Caco-2 (cell line): ENCODE data around the gene MGLL. TPM values are rescaled to one million over a fixed set of nuclear protein-coding genes. Genes with fewer than 3 reads are reported as not detected.

Source experiments
- BruUV-seq: library from RNA; stranded (reverse); fragments of 400-500 nt; replicated peaks from 2 replicates; lab custom pipeline; 2021; lab: Mats Ljungman, UMichigan
- CTCF ChIA-PET: fragments of 300-600 bp; sonication (Branson Sonifier 250); formaldehyde crosslinking; loops from one replicate; lab custom pipeline; 2022; ENCODE audit warnings: antibody characterized with exemption; lab: Charles Lee
- POLR2A ChIA-PET: fragments of 300-600 bp; sonication (Branson Sonifier 250); formaldehyde crosslinking; loops from one replicate; lab custom pipeline; 2022; ENCODE audit warnings: antibody characterized with exemption; lab: Charles Lee
- DNase-seq, 2 experiments: peaks; one replicate each; pipeline versions ENCODE4 v3.0.0 to v3.0.0-alpha.2; 2020 to 2022
- H3K27me3 ChIP-seq: replicated peaks from 2 replicates; pipeline ENCODE4 v1.6.0; 2011; ENCODE audit warnings: low read length; ENCODE audit not compliant: control insufficient read depth, insufficient read depth
- H3K36me3 ChIP-seq: 2 replicates; pipeline ENCODE4 v1.5.1; 2011; ENCODE audit warnings: low read length; ENCODE audit not compliant: control insufficient read depth, insufficient read depth
- H3K4me1 ChIP-seq: fragments of 250-450 bp; sonication (Bioruptor Pico); 2 replicates; pipeline ENCODE4 v1.5.1; 2020; ENCODE audit warnings: mild to moderate bottlenecking
- H3K4me3 ChIP-seq: 2 replicates; pipeline ENCODE4 v1.5.1; 2011; ENCODE audit warnings: low read depth, mild to moderate bottlenecking, control low read depth, low read length
- H3K9me3 ChIP-seq: fragments of 250-450 bp; sonication (Bioruptor Pico); 2 replicates; pipeline ENCODE4 v1.5.1; 2020; ENCODE audit warnings: mild to moderate bottlenecking, moderate library complexity
- H3K27ac Mint-ChIP-seq: one replicate; pipeline ENCODE4 v1.8.0; 2022; ENCODE audit warnings: mixed read lengths; ENCODE audit not compliant: unreplicated experiment
- H3K27me3 Mint-ChIP-seq: one replicate; pipeline ENCODE4 v1.8.0; 2022; ENCODE audit warnings: mixed read lengths; ENCODE audit not compliant: insufficient read depth, unreplicated experiment
- H3K36me3 Mint-ChIP-seq: one replicate; pipeline ENCODE4 v1.8.0; 2022; ENCODE audit warnings: mild to moderate bottlenecking, mixed read lengths; ENCODE audit not compliant: insufficient read depth, unreplicated experiment
- H3K4me1 Mint-ChIP-seq: one replicate; pipeline ENCODE4 v1.8.0; 2022; ENCODE audit warnings: low read depth, mixed read lengths; ENCODE audit not compliant: unreplicated experiment
- H3K4me3 Mint-ChIP-seq: one replicate; pipeline ENCODE4 v1.8.0; 2022; ENCODE audit warnings: mild to moderate bottlenecking, moderate library complexity, mixed read lengths; ENCODE audit not compliant: unreplicated experiment
- H3K9me3 Mint-ChIP-seq: one replicate; pipeline ENCODE4 v1.8.0; 2022; ENCODE audit warnings: mixed read lengths; ENCODE audit not compliant: unreplicated experiment
- CTCF ChIP-seq, 2 experiments: fragments of 200-600 bp in 1 of 2; IDR thresholded peaks; 1 replicate in 1 of 2; 2 replicates in 1 of 2; pipeline versions ENCODE4 v1.5.1 to v1.8.0; 2011 to 2022; ENCODE audit warnings: antibody characterized with exemption in 1 of 2, control low read depth in 1 of 2, inconsistent platforms in 1 of 2, low read depth in 1 of 2, low read length in 1 of 2, mild to moderate bottlenecking in 1 of 2, moderate library complexity in 1 of 2; ENCODE audit not compliant: insufficient read depth in 1 of 2, severe bottlenecking in 1 of 2, unreplicated experiment in 1 of 2
- intact Hi-C: fragments of 100-400 bp; cut with micrococcal nuclease; formaldehyde crosslinking; loops from one replicate; pipeline ENCODE4 v1.10.0; 2022; ENCODE audit not compliant: unreplicated experiment
- total RNA-seq: library from RNA; stranded (reverse); gene quantifications from 2 replicates; pipeline ENCODE4 v1.2.3, GENCODE V29; 2022

MGLL gene
- total RNA-seq, 1 experiment from 2014 or later: 7.8 TPM

GRCh38 chr3:127692501-127693335 is 129.6 kb downstream of the MGLL start:
- Mint-ChIP-seq H3K27ac (peak overlapping the region; percentile 28), H3K4me3 (no peak overlapping the region), H3K4me1 (no peaks in the 10 kb centered on the region), H3K36me3 (peaks cover 4% of the 10 kb centered on the region), H3K9me3 (no peaks in the 10 kb centered on the region), H3K27me3 (no peaks in the 10 kb centered on the region)
- TF ChIP-seq CTCF (IDR thresholded peaks at IDR 0.05; ENCODE audit: insufficient read depth in 1 of 2, low read depth in 1 of 2, low read length in 1 of 2, severe bottlenecking in 1 of 2, unreplicated experiment in 1 of 2): no peak
- H3K9me3 ChIP-seq: no peaks in the 10 kb centered on the region
- no peaks in the 10 kb centered on the region for H3K27me3 ChIP-seq
- ChIA-PET POLR2A (no interaction called here), CTCF (interaction anchor here (0.7 to 1.0 kb wide), 2 partner anchors 9 to 12 kb away, joined by 3 to 6 read pairs; no protein-coding TSS in a partner anchor)
- H3K4me1 ChIP-seq: peaks cover 27% of the 10 kb centered on the region
- no peak overlapping the region for H3K4me3 ChIP-seq
- H3K36me3 ChIP-seq: no peaks in the 10 kb centered on the region
- intact Hi-C loops: loop anchor here (5.0 kb wide), 1 partner anchor 40 kb away; no protein-coding TSS in a partner anchor
- no peak for DNase-seq
- BruUV-seq: no TSS peak

- CTCF ChIA-PET: interaction anchor here (0.7 to 2.6 kb wide), 3 partner anchors 9 to 268 kb away, joined by 3 to 18 read pairs (median 6); no protein-coding TSS in a partner anchor
- BruUV-seq: no TSS peak
- Mint-ChIP-seq H3K27me3 (no peaks in the 10 kb centered on the region), H3K27ac (no peak overlapping the region), H3K4me1 (no peaks in the 10 kb centered on the region), H3K36me3 (peaks cover 4% of the 10 kb centered on the region), H3K4me3 (no peak overlapping the region), H3K9me3 (no peaks in the 10 kb centered on the region)
- intact Hi-C loops: loop anchor here (2.0 to 5.0 kb wide), 3 partner anchors 40 to 279 kb away; no protein-coding TSS in a partner anchor
- H3K4me3 ChIP-seq: no peak overlapping the region
- H3K4me1 ChIP-seq: peaks cover 27% of the 10 kb centered on the region
- no peaks in the 10 kb centered on the region for H3K27me3 ChIP-seq
- no peaks in the 10 kb centered on the region for H3K9me3 ChIP-seq
- DNase-seq: no peak
- POLR2A ChIA-PET: no interaction called here
- no peak for TF ChIP-seq CTCF (IDR thresholded peaks at IDR 0.05; ENCODE audit: insufficient read depth in 1 of 2, low read depth in 1 of 2, low read length in 1 of 2, severe bottlenecking in 1 of 2, unreplicated experiment in 1 of 2)
- H3K36me3 ChIP-seq: no peaks in the 10 kb centered on the region
Measured at GRCh38 chr3:127691974-127692373, 130.3 kb downstream of the MGLL start.

- H3K4me1 ChIP-seq: peaks cover 27% of the 10 kb centered on the region
- TF ChIP-seq CTCF (IDR thresholded peaks at IDR 0.05; ENCODE audit: insufficient read depth in 1 of 2, low read depth in 1 of 2, low read length in 1 of 2, severe bottlenecking in 1 of 2, unreplicated experiment in 1 of 2): no peak
- no peak overlapping the region for H3K4me3 Mint-ChIP-seq
- no peak for DNase-seq
- H3K4me3 ChIP-seq: no peak overlapping the region
- peaks cover 4% of the 10 kb centered on the region for H3K36me3 Mint-ChIP-seq
- no peaks in the 10 kb centered on the region for H3K27me3 Mint-ChIP-seq
- POLR2A ChIA-PET: no interaction called here
- H3K27me3 ChIP-seq: no peaks in the 10 kb centered on the region
- H3K27ac Mint-ChIP-seq: no peak overlapping the region
- H3K9me3 ChIP-seq: no peaks in the 10 kb centered on the region
- CTCF ChIA-PET: interaction anchor here (0.8 to 2.6 kb wide), 6 partner anchors 11 to 268 kb away, joined by 3 to 18 read pairs (median 7); partner anchors contain the start of gene MGLL
- H3K4me1 Mint-ChIP-seq: no peaks in the 10 kb centered on the region
- no TSS peak for BruUV-seq
- no peaks in the 10 kb centered on the region for H3K36me3 ChIP-seq
- H3K9me3 Mint-ChIP-seq: no peaks in the 10 kb centered on the region
- intact Hi-C loops: loop anchor here (2.0 to 5.0 kb wide), 3 partner anchors 39 to 279 kb away; no protein-coding TSS in a partner anchor
Measured at GRCh38 chr3:127691489-127691888, 130.8 kb downstream of the MGLL start.
